ENCODE results near the gene NHS. TPM values are rescaled to one million over a fixed set of nuclear protein-coding genes. Genes with fewer than 3 reads are reported as not detected.

NHS gene
- polyA plus RNA-seq, 6 donors from 2014 or later = not detected

GRCh38 chrX:17718649-17719165 is 343.7 kb downstream of the NHS start:
- no peak overlapping the region for H3K4me3 Mint-ChIP-seq
- no peaks in the 10 kb centered on the region for H3K36me3 Mint-ChIP-seq
- ATAC-seq (ENCODE audit: low read depth in 2 of 2) (no peak), DNase-seq (no peak)
- H3K27me3 Mint-ChIP-seq = peaks cover 6 to 33% (median 9%) of the 10 kb centered on the region in 3 donors
- H3K9me3 Mint-ChIP-seq = peaks cover 0 to 9% (median 1%) of the 10 kb centered on the region in 7 donors
- H3K27ac Mint-ChIP-seq = peak overlapping the region in 1 of 6 donors; percentile 87
- H3K4me1 Mint-ChIP-seq = no peaks in the 10 kb centered on the region

- no peak for DNase-seq
- H3K27ac Mint-ChIP-seq = no peak overlapping the region
- H3K4me1 Mint-ChIP-seq = no peaks in the 10 kb centered on the region
- H3K27me3 Mint-ChIP-seq = peaks cover 6 to 41% (median 9%) of the 10 kb centered on the region in 3 donors
- no peak overlapping the region for H3K4me3 Mint-ChIP-seq
- no peaks in the 10 kb centered on the region for H3K36me3 Mint-ChIP-seq
- H3K9me3 Mint-ChIP-seq = peaks cover 0 to 9% (median 1%) of the 10 kb centered on the region in 7 donors
- no peak for ATAC-seq (ENCODE audit: low read depth in 2 of 2)
Observed at GRCh38 chrX:17719711-17720110, 344.7 kb downstream of the NHS start.

DNA sequence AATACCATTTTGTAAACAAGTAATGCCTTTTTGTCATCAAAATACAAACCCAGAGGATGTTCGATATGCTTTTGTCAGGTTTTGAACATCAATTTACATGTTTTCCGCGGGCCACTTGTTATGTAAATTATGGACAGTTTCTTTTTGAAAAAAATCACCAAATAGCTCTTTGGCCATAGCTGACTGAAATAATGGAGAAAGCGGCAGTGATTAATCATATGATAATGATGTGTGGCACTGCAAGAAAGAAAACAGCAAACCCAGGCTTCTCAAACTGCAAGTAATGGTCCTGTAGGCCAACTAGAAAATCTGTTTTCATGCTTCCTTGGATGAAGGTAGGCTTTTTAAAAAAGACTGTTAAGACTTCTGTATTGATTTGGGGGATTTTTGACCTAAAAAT is 346.7 kb downstream of the NHS start:
- ATAC-seq (ENCODE audit: low read depth in 2 of 2) (no peak), DNase-seq (no peak)
- H3K4me1 Mint-ChIP-seq = no peaks in the 10 kb centered on the region
- H3K27me3 Mint-ChIP-seq = peaks cover 6 to 51% (median 7%) of the 10 kb centered on the region in 3 donors
- no peak overlapping the region for H3K4me3 Mint-ChIP-seq
- no peak overlapping the region for H3K27ac Mint-ChIP-seq
- peaks cover 0 to 9% (median 0%) of the 10 kb centered on the region in 7 donors for H3K9me3 Mint-ChIP-seq
- no peaks in the 10 kb centered on the region for H3K36me3 Mint-ChIP-seq

DNA sequence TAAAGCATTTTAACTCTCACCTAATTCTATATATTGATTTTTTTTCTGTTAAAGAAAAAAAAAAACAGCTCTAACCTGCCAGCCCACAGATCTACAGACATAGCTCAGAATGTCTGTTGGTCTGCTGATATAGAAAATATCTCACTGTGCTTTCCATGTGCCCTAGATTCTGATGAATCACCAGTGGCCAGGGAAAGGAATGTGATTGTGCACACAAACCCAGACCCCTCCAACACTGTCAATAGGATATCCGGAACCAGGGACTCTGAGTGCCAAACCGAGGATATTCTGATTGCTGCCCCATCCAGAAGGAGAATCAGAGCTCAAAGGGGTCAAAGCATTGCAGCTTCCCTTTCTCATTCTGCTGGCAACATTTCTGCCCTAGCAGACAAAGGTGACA is 350.2 kb downstream of the NHS start:
- DNase-seq = no peak
- no peaks in the 10 kb centered on the region for H3K36me3 Mint-ChIP-seq
- H3K4me3 Mint-ChIP-seq = no peak overlapping the region
- H3K9me3 Mint-ChIP-seq = peaks cover 0 to 9% (median 0%) of the 10 kb centered on the region in 7 donors
- H3K4me1 Mint-ChIP-seq = no peaks in the 10 kb centered on the region
- peaks cover 10 to 50% (median 13%) of the 10 kb centered on the region in 3 donors for H3K27me3 Mint-ChIP-seq
- H3K27ac Mint-ChIP-seq = no peak overlapping the region
- ATAC-seq (ENCODE audit: low read depth in 2 of 2) = no peak

DNA sequence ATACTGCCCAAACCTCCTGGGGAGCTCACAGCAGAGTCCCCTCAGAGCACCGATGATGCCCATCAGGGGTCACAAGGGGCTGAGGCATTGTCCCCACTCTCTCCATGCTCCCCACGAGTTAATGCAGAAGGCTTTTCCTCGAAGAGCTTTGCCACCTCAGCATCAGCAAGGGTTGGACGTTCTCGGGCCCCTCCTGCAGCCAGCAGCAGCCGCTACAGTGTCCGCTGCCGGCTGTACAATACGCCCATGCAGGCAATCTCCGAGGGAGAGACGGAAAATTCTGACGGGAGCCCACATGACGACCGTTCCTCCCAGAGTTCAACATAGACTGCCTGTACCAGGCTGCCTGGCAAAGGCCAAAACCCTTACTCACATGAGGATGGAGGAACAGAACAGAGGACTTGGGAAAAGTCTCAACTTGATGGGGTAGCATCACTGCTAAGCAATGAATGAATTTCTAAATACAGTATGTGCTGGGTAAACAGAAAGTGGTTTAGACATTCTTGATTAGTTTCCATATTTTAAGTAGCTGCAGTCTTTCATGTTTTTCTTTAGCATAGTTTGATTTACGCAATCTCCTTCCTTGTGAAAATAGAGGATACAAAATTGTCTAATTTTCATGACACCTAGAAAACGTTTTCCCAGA is 357.3 kb downstream of the NHS start:
- Mint-ChIP-seq H3K36me3 (no peaks in the 10 kb centered on the region), H3K27ac (no peak overlapping the region), H3K4me3 (no peak overlapping the region), H3K27me3 (peaks cover 12 to 31% (median 18%) of the 10 kb centered on the region in 3 donors), H3K4me1 (no peaks in the 10 kb centered on the region), H3K9me3 (peaks cover 0 to 6% (median 0%) of the 10 kb centered on the region in 7 donors)
- DNase-seq (no peak), ATAC-seq (ENCODE audit: low read depth in 2 of 2) (no peak)

- no peak for ATAC-seq (ENCODE audit: low read depth in 2 of 2)
- Mint-ChIP-seq H3K27ac (peak overlapping the region in 3 of 6 donors; percentile 36 to 76 (median 46)), H3K4me3 (peak overlapping the region in 2 of 8 donors; percentile 35 to 93), H3K4me1 (peaks cover 8 to 18% (median 12%) of the 10 kb centered on the region in 3 donors), H3K9me3 (no peaks in the 10 kb centered on the region), H3K36me3 (no peaks in the 10 kb centered on the region), H3K27me3 (peaks cover 8 to 19% (median 9%) of the 10 kb centered on the region in 3 donors)
- DNase-seq = no peak
Observed at GRCh38 chrX:17735406-17735805, 360.4 kb downstream of the NHS start.

DNA sequence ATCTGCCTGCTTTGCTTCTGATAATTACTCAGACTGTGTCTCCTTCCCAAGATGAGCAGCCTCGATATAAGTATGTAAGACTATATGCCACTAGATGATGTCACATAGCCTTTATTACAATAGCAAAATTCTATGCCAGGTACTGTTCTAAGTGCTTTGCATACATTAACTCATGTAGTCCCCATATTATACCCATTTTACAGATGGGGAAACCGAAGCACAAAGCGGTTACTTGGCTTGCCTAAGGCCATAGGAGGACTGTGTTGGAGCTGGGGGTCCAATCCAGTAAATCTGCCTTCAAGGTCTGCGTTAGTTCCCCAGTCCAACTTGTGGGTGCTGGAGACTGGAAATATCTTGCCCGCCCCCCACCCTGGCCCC is 361.5 kb downstream of the NHS start:
- peaks cover 0 to 1% (median 0%) of the 10 kb centered on the region in 7 donors for H3K9me3 Mint-ChIP-seq
- no peak for ATAC-seq (ENCODE audit: low read depth in 2 of 2)
- peak overlapping the region; percentile 49 to 96 (median 88) for H3K27ac Mint-ChIP-seq
- peaks cover 5 to 19% (median 8%) of the 10 kb centered on the region in 3 donors for H3K27me3 Mint-ChIP-seq
- peak overlapping the region; percentile 87 to 97 (median 93) for H3K4me3 Mint-ChIP-seq
- no peak for DNase-seq
- H3K4me1 Mint-ChIP-seq = peaks cover 8 to 18% (median 12%) of the 10 kb centered on the region in 3 donors
- H3K36me3 Mint-ChIP-seq = no peaks in the 10 kb centered on the region

- no peaks in the 10 kb centered on the region for H3K36me3 Mint-ChIP-seq
- DNase-seq (peak; percentile 78), ATAC-seq (ENCODE audit: low read depth in 2 of 2) (peak; percentile 76 to 79)
- peak within 1 kb of the TSS; percentile 87 to 97 (median 93) for H3K4me3 Mint-ChIP-seq
- H3K4me1 Mint-ChIP-seq = peaks cover 8 to 18% (median 12%) of the 10 kb centered on the region in 3 donors
- H3K9me3 Mint-ChIP-seq = peaks cover 0 to 1% (median 0%) of the 10 kb centered on the region in 7 donors
- peak within 1 kb of the TSS; percentile 85 to 96 (median 92) for H3K27ac Mint-ChIP-seq
- H3K27me3 Mint-ChIP-seq = peaks cover 5 to 16% (median 8%) of the 10 kb centered on the region in 3 donors
Observed at GRCh38 chrX:17736856-17737709, 362.1 kb downstream of the NHS start, which contains the start of gene SCML1. Gene SCML1, plus strand, starts transcription at chrX:17737493. Its CDS starts 6,694 bp downstream, at chrX:17744187.

DNA sequence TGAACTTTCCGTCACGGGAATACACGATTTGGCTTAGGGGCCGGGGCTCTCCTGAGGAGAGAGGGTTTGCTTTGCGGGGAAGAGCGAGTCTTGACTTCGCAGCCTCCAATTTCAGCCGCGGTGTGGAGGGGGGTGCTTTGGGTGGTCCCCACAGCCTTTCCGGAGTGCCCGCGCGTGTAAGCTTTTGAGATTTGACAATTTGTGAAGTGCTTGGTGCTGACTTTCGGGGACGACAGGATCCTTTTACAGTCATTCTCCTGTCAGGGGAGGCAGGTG is 362.6 kb downstream of the NHS start:
- Mint-ChIP-seq H3K36me3 (no peaks in the 10 kb centered on the region), H3K9me3 (peaks cover 0 to 1% (median 0%) of the 10 kb centered on the region in 7 donors), H3K27ac (peak overlapping the region; percentile 56 to 96 (median 90)), H3K4me1 (peaks cover 8 to 18% (median 12%) of the 10 kb centered on the region in 3 donors), H3K27me3 (peaks cover 5 to 13% (median 8%) of the 10 kb centered on the region in 3 donors), H3K4me3 (peak overlapping the region; percentile 87 to 97 (median 93))
- DNase-seq (no peak), ATAC-seq (ENCODE audit: low read depth in 2 of 2) (peak; percentile 10 to 16)

- Mint-ChIP-seq H3K27me3 (peaks cover 5 to 13% (median 8%) of the 10 kb centered on the region in 3 donors), H3K4me3 (peak overlapping the region; percentile 87 to 97 (median 93)), H3K36me3 (no peaks in the 10 kb centered on the region), H3K9me3 (peaks cover 0 to 1% (median 0%) of the 10 kb centered on the region in 7 donors), H3K27ac (peak overlapping the region; percentile 85 to 96 (median 92)), H3K4me1 (peaks cover 8 to 18% (median 12%) of the 10 kb centered on the region in 3 donors)
- ATAC-seq (ENCODE audit: low read depth in 2 of 2) (peak; percentile 41 to 45), DNase-seq (peak; percentile 41)
Observed at GRCh38 chrX:17737986-17738713, 363.1 kb downstream of the NHS start.

DNA sequence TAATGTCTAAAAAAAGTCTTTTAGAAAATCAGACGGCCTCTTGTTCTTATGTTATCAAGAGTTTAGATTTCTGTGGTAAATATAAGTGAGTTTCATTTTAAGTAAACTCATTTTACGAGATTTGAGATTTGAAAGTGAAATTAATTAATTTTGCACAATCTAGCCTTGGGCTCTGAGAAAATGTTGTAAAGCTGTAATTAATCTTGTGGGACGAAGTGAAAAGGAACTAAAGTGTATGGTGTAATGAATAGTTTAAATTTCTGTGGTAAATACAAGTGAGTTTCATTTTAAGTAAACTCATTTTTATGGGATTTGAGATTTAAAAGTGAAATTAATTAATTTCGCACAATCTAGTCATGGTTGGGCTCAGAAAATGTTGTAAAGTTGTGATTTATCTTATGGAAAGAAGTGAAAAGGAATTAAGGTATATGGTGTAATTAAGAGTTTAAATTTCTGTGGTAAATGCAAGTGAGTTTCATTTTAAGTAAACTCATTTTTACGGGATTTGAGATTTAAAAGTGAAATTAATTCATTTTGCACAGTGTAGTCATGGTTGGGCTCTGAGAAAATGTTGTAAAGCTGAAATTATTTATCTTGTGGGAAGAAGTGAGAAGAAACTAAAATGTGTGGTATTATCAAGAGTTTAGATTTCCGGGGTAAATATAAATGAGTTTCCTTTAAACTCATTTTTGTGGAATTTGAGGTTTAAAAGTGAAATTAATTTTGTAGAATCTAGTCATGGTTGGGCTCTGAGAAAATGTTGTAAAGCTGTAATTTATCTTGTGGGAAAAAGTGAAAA is 363.9 kb downstream of the NHS start:
- peak overlapping the region; percentile 6 to 96 (median 88) for H3K27ac Mint-ChIP-seq
- ATAC-seq (ENCODE audit: low read depth in 2 of 2) (no peak), DNase-seq (no peak)
- peaks cover 2 to 8% (median 5%) of the 10 kb centered on the region in 3 donors for H3K27me3 Mint-ChIP-seq
- no peaks in the 10 kb centered on the region for H3K36me3 Mint-ChIP-seq
- peak overlapping the region; percentile 87 to 97 (median 93) for H3K4me3 Mint-ChIP-seq
- H3K4me1 Mint-ChIP-seq = peaks cover 8 to 18% (median 12%) of the 10 kb centered on the region in 3 donors
- peaks cover 0 to 1% (median 0%) of the 10 kb centered on the region in 7 donors for H3K9me3 Mint-ChIP-seq
